LoVo (cell line): ENCODE data around the gene MYOD1.

Experiments
- DNase-seq: peaks from one replicate; pipeline ENCODE4 v3.0.0-alpha.2; 2016; ENCODE audit warnings: low spot score

The MYOD1 gene

GRCh38 chr11:17750013-17750800, 30.8 kb downstream of the MYOD1 start:
- no peak for DNase-seq

- DNase-seq = no peak
Observed at GRCh38 chr11:17750801-17751165, 31.4 kb downstream of the MYOD1 start.

GRCh38 chr11:17751558-17751957, 32.2 kb downstream of the MYOD1 start:
- no peak for DNase-seq

GRCh38 chr11:17752144-17752543, 32.8 kb downstream of the MYOD1 start:
- no peak for DNase-seq

GRCh38 chr11:17753153-17753552, 33.8 kb downstream of the MYOD1 start:
- DNase-seq = no peak

GRCh38 chr11:17753641-17754040, 34.3 kb downstream of the MYOD1 start:
- DNase-seq = no peak

- no peak for DNase-seq
Observed at GRCh38 chr11:17755891-17756290, 36.5 kb downstream of the MYOD1 start.

GRCh38 chr11:17760102-17761029, 41.0 kb downstream of the MYOD1 start:
- no peak for DNase-seq

- no peak for DNase-seq
Observed at GRCh38 chr11:17762309-17762974, 43.1 kb downstream of the MYOD1 start.

- DNase-seq = no peak
Observed at GRCh38 chr11:17763244-17763643, 43.9 kb downstream of the MYOD1 start.

- DNase-seq = no peak
Observed at GRCh38 chr11:17763703-17764102, 44.3 kb downstream of the MYOD1 start.

- DNase-seq = no peak
Observed at GRCh38 chr11:17764446-17765218, 45.3 kb downstream of the MYOD1 start.

- no peak for DNase-seq
Observed at GRCh38 chr11:17765356-17766072, 46.1 kb downstream of the MYOD1 start.

- DNase-seq = no peak
Observed at GRCh38 chr11:17766073-17766359, 46.6 kb downstream of the MYOD1 start.

GRCh38 chr11:17766590-17766989, 47.2 kb downstream of the MYOD1 start:
- no peak for DNase-seq

- no peak for DNase-seq
Observed at GRCh38 chr11:17767301-17767885, 48.0 kb downstream of the MYOD1 start.

- DNase-seq = no peak
Observed at GRCh38 chr11:17767914-17768313, 48.5 kb downstream of the MYOD1 start.

GRCh38 chr11:17768547-17768946, 49.2 kb downstream of the MYOD1 start:
- no peak for DNase-seq

GRCh38 chr11:17769218-17769617, 49.8 kb downstream of the MYOD1 start:
- no peak for DNase-seq

- peak; percentile 15 for DNase-seq
Observed at GRCh38 chr11:17770048-17770652, 50.8 kb downstream of the MYOD1 start.

GRCh38 chr11:17770917-17771316, 51.5 kb downstream of the MYOD1 start:
- no peak for DNase-seq
